HEK293 (cell line): Measurements from ENCODE around the gene OR4D5.

ENCODE experiments used
- CTCF ChIA-PET: fragments of 350-600 bp; formaldehyde crosslinking; extraction: SDS; loops from one replicate; lab custom pipeline; 2021; ENCODE audit warnings: antibody characterized with exemption; lab: Yijun Ruan, JAX
- POLR2A ChIA-PET: fragments of 300-600 bp; formaldehyde crosslinking; extraction: SDS; loops from one replicate; lab custom pipeline; 2020; ENCODE audit warnings: antibody characterized with exemption, inconsistent platforms; lab: Yijun Ruan, JAX
- H3K27ac ChIP-seq: fragments of 200-500 bp; sonication (Bioruptor generic); 2 replicates; pipeline ENCODE4 v1.5.1; 2014; ENCODE audit warnings: low read depth, low read length, control low read depth, inconsistent platforms; ENCODE audit errors: extremely low read depth
- H3K36me3 ChIP-seq, 2 experiments: fragments of 200-500 bp in 1 of 2; sonication (Bioruptor generic) in 1 of 2; 1 replicate in 1 of 2; 2 replicates in 1 of 2; pipeline ENCODE4 v1.5.1; 2014 to 2017; ENCODE audit warnings: inconsistent platforms in 2 of 2, low read length in 2 of 2; ENCODE audit not compliant: control insufficient read depth in 2 of 2, insufficient read depth in 1 of 2
- H3K4me1 ChIP-seq: fragments of 200-500 bp; sonication (Bioruptor generic); 2 replicates; pipeline ENCODE4 v1.5.1; 2014; ENCODE audit warnings: mild to moderate bottlenecking, low read length, inconsistent platforms; ENCODE audit not compliant: control insufficient read depth, insufficient read depth
- H3K4me3 ChIP-seq: 2 replicates; pipeline ENCODE4 v1.5.1; 2011; ENCODE audit warnings: low read depth, mild to moderate bottlenecking, control low read depth, low read length, moderate library complexity
- H3K9me3 ChIP-seq: fragments of 200-500 bp; sonication (Bioruptor generic); 2 replicates; pipeline ENCODE4 v1.5.1; 2014; ENCODE audit warnings: low read depth, low read length, inconsistent platforms; ENCODE audit not compliant: control insufficient read depth, insufficient read depth
- AEBP2 ChIP-seq: fragments of 450-650 bp; formaldehyde crosslinking; IDR thresholded peaks from 2 replicates; pipeline ENCODE4 v1.5.1; 2016; ENCODE audit warnings: missing biosample characterization, missing genetic modification characterization, borderline replicate concordance
- IKZF3 ChIP-seq: fragments of 450-650 bp; IDR thresholded peaks from 2 replicates; pipeline ENCODE4 v1.5.0; 2018; ENCODE audit warnings: missing biosample characterization, mild to moderate bottlenecking, missing genetic modification characterization, moderate library complexity
- KLF10 ChIP-seq: fragments of 450-650 bp; IDR thresholded peaks from 2 replicates; pipeline ENCODE4 v1.5.1; 2018; ENCODE audit warnings: missing biosample characterization, mild to moderate bottlenecking, missing genetic modification characterization
- ZBTB10 ChIP-seq: fragments of 450-650 bp; formaldehyde crosslinking; IDR thresholded peaks from 2 replicates; pipeline ENCODE4 v1.5.1; 2016; ENCODE audit warnings: missing biosample characterization, missing genetic modification characterization
- ZBTB17 ChIP-seq: fragments of 450-650 bp; formaldehyde crosslinking; IDR thresholded peaks from 2 replicates; pipeline ENCODE4 v1.5.1; 2016; ENCODE audit warnings: missing biosample characterization, missing genetic modification characterization
- ZBTB48 ChIP-seq: fragments of 450-650 bp; formaldehyde crosslinking; IDR thresholded peaks from 2 replicates; pipeline ENCODE4 v1.5.1; 2016; ENCODE audit warnings: missing biosample characterization, missing genetic modification characterization
- ZBTB6 ChIP-seq: fragments of 450-650 bp; formaldehyde crosslinking; IDR thresholded peaks from 2 replicates; pipeline ENCODE4 v1.5.1; 2017; ENCODE audit warnings: missing biosample characterization, missing genetic modification characterization
- ZNF121 ChIP-seq: fragments of 450-650 bp; formaldehyde crosslinking; IDR thresholded peaks from 2 replicates; pipeline ENCODE4 v1.5.1; 2016; ENCODE audit warnings: missing biosample characterization, missing genetic modification characterization
- ZNF184 ChIP-seq: fragments of 450-650 bp; IDR thresholded peaks from 2 replicates; pipeline ENCODE4 v1.5.1; 2018; ENCODE audit warnings: missing biosample characterization, mild to moderate bottlenecking, missing genetic modification characterization
- ZNF23 ChIP-seq: fragments of 450-650 bp; formaldehyde crosslinking; IDR thresholded peaks from 2 replicates; pipeline ENCODE4 v1.5.1; 2016; ENCODE audit warnings: missing biosample characterization, missing genetic modification characterization, borderline replicate concordance
- ZNF24 ChIP-seq: fragments of 450-650 bp; formaldehyde crosslinking; IDR thresholded peaks from 2 replicates; pipeline ENCODE4 v1.5.1; 2016; ENCODE audit warnings: missing biosample characterization, missing genetic modification characterization
- ZNF280D ChIP-seq: fragments of 450-650 bp; formaldehyde crosslinking; IDR thresholded peaks from 2 replicates; pipeline ENCODE4 v1.5.1; 2016; ENCODE audit warnings: missing biosample characterization, missing genetic modification characterization
- ZNF302 ChIP-seq: fragments of 450-650 bp; formaldehyde crosslinking; IDR thresholded peaks from 2 replicates; pipeline ENCODE4 v1.5.1; 2016; ENCODE audit warnings: missing biosample characterization, missing genetic modification characterization, low read depth
- ZNF350 ChIP-seq: fragments of 450-650 bp; formaldehyde crosslinking; IDR thresholded peaks from 2 replicates; pipeline ENCODE4 v1.5.0; 2017; ENCODE audit warnings: missing biosample characterization, mild to moderate bottlenecking, missing genetic modification characterization
- ZNF548 ChIP-seq: fragments of 450-650 bp; formaldehyde crosslinking; IDR thresholded peaks from 2 replicates; pipeline ENCODE4 v1.5.1; 2016; ENCODE audit warnings: missing biosample characterization, missing genetic modification characterization
- ZNF600 ChIP-seq: fragments of 450-650 bp; formaldehyde crosslinking; IDR thresholded peaks from 2 replicates; pipeline ENCODE4 v1.5.1; 2016; ENCODE audit warnings: missing biosample characterization, missing genetic modification characterization
- ZNF621 ChIP-seq: fragments of 450-650 bp; formaldehyde crosslinking; IDR thresholded peaks from 2 replicates; pipeline ENCODE4 v1.5.1; 2017; ENCODE audit warnings: missing biosample characterization, missing genetic modification characterization
- ZNF670 ChIP-seq: fragments of 450-650 bp; formaldehyde crosslinking; IDR thresholded peaks from 2 replicates; pipeline ENCODE4 v1.5.1; 2016; ENCODE audit warnings: missing biosample characterization, missing genetic modification characterization, low read depth
- TF ChIP-seq, protein P1 (sequence below): fragments of 450-650 bp; formaldehyde crosslinking; IDR thresholded peaks from 2 replicates; pipeline ENCODE4 v1.5.1; 2016; ENCODE audit warnings: missing biosample characterization, missing genetic modification characterization

OR4D5 gene

DNA sequence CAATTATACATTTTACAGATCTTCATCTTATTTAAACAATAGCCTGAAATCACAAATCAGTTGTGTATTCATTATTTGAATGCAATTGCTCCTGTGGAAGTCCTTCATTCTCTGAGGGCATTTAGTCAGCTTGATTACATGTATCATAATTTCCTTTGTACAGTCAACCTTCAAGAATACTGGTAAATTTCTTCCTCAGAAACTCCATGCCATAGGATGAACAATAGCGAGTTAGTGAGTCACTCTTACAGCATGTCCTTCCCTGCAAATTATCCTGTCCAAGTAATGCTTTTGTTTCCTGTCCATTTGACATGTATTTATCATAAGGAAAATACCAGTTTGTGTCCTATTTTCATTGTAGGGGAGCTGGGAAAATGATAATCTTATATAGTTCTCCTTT is 34.4 kb downstream of the OR4D5 start:
- no peaks in the 10 kb centered on the region for H3K4me1 ChIP-seq
- H3K27ac ChIP-seq, result no peak overlapping the region
- no peak for TF ChIP-seq ZNF184 (tag by site-specific recombination)
- TF ChIP-seq ZBTB48 (tag by site-specific recombination), result no peak
- no peak for TF ChIP-seq KLF10 (tag by site-specific recombination)
- TF ChIP-seq ZNF24 (tag by site-specific recombination), result no peak
- TF ChIP-seq ZNF23 (tag by site-specific recombination), result no peak
- no peak for TF ChIP-seq ZNF621
- no peak for TF ChIP-seq ZNF670 (tag by site-specific recombination)
- no peak for TF ChIP-seq ZNF280D (tag by site-specific recombination)
- TF ChIP-seq ZBTB6 (tag by site-specific recombination), result no peak
- TF ChIP-seq ZNF121, result no peak
- no peak for TF ChIP-seq ZNF600
- no peak for TF ChIP-seq ZNF548 (tag by site-specific recombination)
- no peak for TF ChIP-seq ZBTB17 (tag by site-specific recombination)
- TF ChIP-seq, protein P1, sequence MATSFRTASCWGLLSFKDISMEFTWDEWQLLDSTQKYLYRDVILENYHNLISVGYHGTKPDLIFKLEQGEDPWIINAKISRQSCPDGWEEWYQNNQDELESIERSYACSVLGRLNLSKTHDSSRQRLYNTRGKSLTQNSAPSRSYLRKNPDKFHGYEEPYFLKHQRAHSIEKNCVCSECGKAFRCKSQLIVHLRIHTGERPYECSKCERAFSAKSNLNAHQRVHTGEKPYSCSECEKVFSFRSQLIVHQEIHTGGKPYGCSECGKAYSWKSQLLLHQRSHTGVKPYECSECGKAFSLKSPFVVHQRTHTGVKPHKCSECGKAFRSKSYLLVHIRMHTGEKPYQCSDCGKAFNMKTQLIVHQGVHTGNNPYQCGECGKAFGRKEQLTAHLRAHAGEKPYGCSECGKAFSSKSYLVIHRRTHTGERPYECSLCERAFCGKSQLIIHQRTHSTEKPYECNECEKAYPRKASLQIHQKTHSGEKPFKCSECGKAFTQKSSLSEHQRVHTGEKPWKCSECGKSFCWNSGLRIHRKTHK (tag by site-specific recombination), result no peak
- TF ChIP-seq ZNF350 (tag by site-specific recombination), result no peak
- no peak for TF ChIP-seq ZNF302
- CTCF ChIA-PET, result no interaction called here
- H3K9me3 ChIP-seq, result no peaks in the 10 kb centered on the region
- H3K36me3 ChIP-seq, result no peaks in the 10 kb centered on the region
- no peak overlapping the region for H3K4me3 ChIP-seq
- POLR2A ChIA-PET, result no interaction called here

DNA sequence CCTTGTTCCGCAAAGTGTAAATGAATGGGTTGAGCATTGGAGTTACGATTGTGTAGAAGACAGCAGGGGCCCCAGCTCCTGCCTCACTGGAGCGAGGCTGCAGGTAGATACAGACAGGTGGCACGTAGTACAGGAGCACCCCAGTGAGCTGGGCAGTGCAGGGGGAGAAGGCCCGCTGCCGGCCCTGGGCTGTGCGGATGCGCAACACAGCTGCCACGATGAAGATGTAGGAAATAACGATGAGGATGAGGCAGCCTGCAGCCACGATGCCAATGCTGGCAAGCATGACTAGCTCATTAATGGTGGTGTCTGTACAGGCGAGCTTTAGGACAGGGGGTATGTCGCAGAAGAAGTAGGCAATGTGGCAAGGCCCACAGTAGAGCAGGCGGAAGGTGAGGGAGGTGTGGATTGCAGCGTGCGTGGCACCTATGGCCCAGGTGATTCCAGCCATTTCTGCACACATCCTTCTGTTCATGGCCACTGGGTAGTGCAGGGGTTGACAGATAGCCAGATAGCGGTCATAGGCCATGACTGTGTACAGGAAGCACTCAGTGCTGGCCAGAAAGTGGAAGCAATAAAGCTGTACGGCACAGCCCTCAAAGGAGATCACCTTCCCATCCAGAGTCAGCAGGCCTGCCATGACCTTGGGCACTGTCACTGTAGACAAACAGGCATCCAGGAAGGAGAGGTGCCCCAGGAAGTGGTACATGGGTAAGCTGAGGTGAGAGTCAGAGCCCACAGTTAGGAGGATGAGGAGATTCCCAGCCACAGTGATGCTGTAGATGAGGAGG is 37.5 kb downstream of the OR4D5 start:
- Histone ChIP-seq H3K27ac (no peak overlapping the region), H3K4me3 (no peak overlapping the region), H3K4me1 (no peaks in the 10 kb centered on the region), H3K36me3 (no peaks in the 10 kb centered on the region), H3K9me3 (no peaks in the 10 kb centered on the region)
- ChIA-PET CTCF (no interaction called here), POLR2A (no interaction called here)
- no peak for TF ChIP-seq IKZF3 (tag by site-specific recombination)
- TF ChIP-seq AEBP2 (tag by site-specific recombination), result no peak
- TF ChIP-seq ZBTB10 (tag by site-specific recombination), result no peak
